Liver (tissue), 9 donors: ENCODE results near the gene EIF4G3. TPM values are rescaled to one million over a fixed set of nuclear protein-coding genes. Genes with fewer than 3 reads are reported as not detected.

Experiments used
- DNase-seq: peaks from one replicate; pipeline ENCODE4 v3.0.0-alpha.2; 2017; ENCODE audit warnings: low spot score
- H3K27ac ChIP-seq, 2 donors: one replicate each; pipeline ENCODE4 v1.7.0; 2013; ENCODE audit warnings: inconsistent platforms in 2 of 2, low read length in 2 of 2, control low read depth in 1 of 2, low read depth in 1 of 2, mild to moderate bottlenecking in 1 of 2
- H3K27me3 ChIP-seq, 4 donors: one replicate each; pipeline versions ENCODE4 v1.6.1 to v1.7.0; 2013; ENCODE audit warnings: low read length in 3 of 4, inconsistent platforms in 1 of 4, mild to moderate bottlenecking in 1 of 4, moderate library complexity in 1 of 4; ENCODE audit not compliant: control insufficient read depth in 4 of 4, insufficient read depth in 4 of 4
- H3K36me3 ChIP-seq, 4 donors: one replicate each; pipeline versions ENCODE4 v1.6.1 to v1.7.0; 2013; ENCODE audit warnings: low read length in 3 of 4, mild to moderate bottlenecking in 3 of 4, low read depth in 1 of 4, moderate library complexity in 1 of 4; ENCODE audit not compliant: control insufficient read depth in 4 of 4, insufficient read depth in 3 of 4
- H3K4me1 ChIP-seq, 4 donors: one replicate each; pipeline versions ENCODE4 v1.6.1 to v1.7.0; 2013; ENCODE audit warnings: low read length in 3 of 4, mild to moderate bottlenecking in 3 of 4, moderate library complexity in 1 of 4; ENCODE audit not compliant: control insufficient read depth in 4 of 4, insufficient read depth in 4 of 4
- H3K4me3 ChIP-seq, 3 donors: one replicate each; pipeline versions ENCODE4 v1.6.1 to v1.7.0; 2013; ENCODE audit warnings: low read length in 3 of 3, control low read depth in 1 of 3, low read depth in 1 of 3, mild to moderate bottlenecking in 1 of 3
- H3K9ac ChIP-seq, 2 donors: one replicate each; pipeline ENCODE4 v1.7.0; 2013; ENCODE audit warnings: low read length in 2 of 2, mild to moderate bottlenecking in 2 of 2, moderate library complexity in 2 of 2, control low read depth in 1 of 2, low read depth in 1 of 2
- H3K9me3 ChIP-seq, 4 donors: one replicate each; pipeline versions ENCODE4 v1.6.1 to v1.7.0; 2013; ENCODE audit warnings: low read length in 3 of 4; ENCODE audit not compliant: control insufficient read depth in 4 of 4
- EGR1 ChIP-seq, 2 donors: IDR thresholded peaks; 2 replicates each; pipeline ENCODE4 v1.6.1; 2016 to 2018; ENCODE audit warnings: antibody characterized with exemption in 2 of 2, low read depth in 2 of 2
- FOXA1 ChIP-seq: IDR thresholded peaks from 2 replicates; pipeline ENCODE4 v1.6.1; 2016; ENCODE audit warnings: antibody characterized with exemption
- FOXA2 ChIP-seq: IDR thresholded peaks from 2 replicates; pipeline ENCODE4 v1.6.1; 2016; ENCODE audit warnings: antibody characterized with exemption
- GABPA ChIP-seq, 2 donors: IDR thresholded peaks in 1 of 2; conservative IDR thresholded peaks in 1 of 2; 2 replicates each; pipeline ENCODE4 v1.6.1; 2016; ENCODE audit warnings: antibody characterized with exemption in 2 of 2, mild to moderate bottlenecking in 1 of 2, moderate library complexity in 1 of 2
- HNF4A ChIP-seq, 2 donors: conservative IDR thresholded peaks; 2 replicates each; pipeline ENCODE4 v1.6.1; 2016; ENCODE audit warnings: antibody characterized with exemption in 2 of 2, mild to moderate bottlenecking in 2 of 2
- HNF4G ChIP-seq: IDR thresholded peaks from 2 replicates; pipeline ENCODE4 v1.6.1; 2016; ENCODE audit warnings: antibody characterized with exemption
- JUND ChIP-seq, 2 donors: IDR thresholded peaks; 2 replicates each; pipeline ENCODE4 v1.6.1; 2016; ENCODE audit warnings: antibody characterized with exemption in 2 of 2
- NR2F2 ChIP-seq: IDR thresholded peaks from 2 replicates; pipeline ENCODE4 v1.6.1; 2016; ENCODE audit warnings: antibody characterized with exemption
- RAD21 ChIP-seq, 2 donors: IDR thresholded peaks; 2 replicates each; pipeline ENCODE4 v1.6.1; 2016; ENCODE audit warnings: antibody characterized with exemption in 2 of 2, mild to moderate bottlenecking in 2 of 2
- RXRA ChIP-seq, 2 donors: IDR thresholded peaks; 2 replicates each; pipeline ENCODE4 v1.6.1; 2017 to 2018; ENCODE audit warnings: antibody characterized with exemption in 2 of 2, mild to moderate bottlenecking in 1 of 2
- SP1 ChIP-seq: IDR thresholded peaks from 2 replicates; pipeline ENCODE4 v1.6.1; 2018; ENCODE audit warnings: antibody characterized with exemption, mild to moderate bottlenecking
- TAF1 ChIP-seq: conservative IDR thresholded peaks from 2 replicates; pipeline ENCODE4 v1.6.1; 2016; ENCODE audit warnings: antibody characterized with exemption, mild to moderate bottlenecking
- YY1 ChIP-seq: IDR thresholded peaks from 2 replicates; pipeline ENCODE4 v1.6.1; 2016; ENCODE audit warnings: antibody characterized with exemption, mild to moderate bottlenecking
- WGBS: extraction: QIAGEN DNeasy Blood & Tissue Kit; methylation state at CpG from one replicate; pipeline ENCODE4 v1.1.7; 2013; 5-methylcytosine and 5-hydroxymethylcytosine counted together
- polyA plus RNA-seq, 2 donors: library from polyadenylated mRNA; stranded (reverse) in 1 of 2; unstranded in 1 of 2; fragments of 200-250 nt in 1 of 2; fragments of >200 nt in 1 of 2; fragmentation: Nextera tagmentation in 1 of 2; extraction: Ambion mirVana in 1 of 2; gene quantifications; one replicate each; pipeline versions ENCODE4 v1.2.1 to v1.2.3, GENCODE V29; 2013 to 2015
- total RNA-seq, 2 donors: library from RNA; depleted of rRNA; stranded (reverse); fragments of >200 nt; gene quantifications; one replicate each; pipeline ENCODE4 v1.2.3, GENCODE V29; 2014
- TF ChIP-seq, protein P1 (sequence below): IDR thresholded peaks from 2 replicates; pipeline ENCODE4 v1.6.1; 2016; ENCODE audit warnings: antibody characterized with exemption
- TF ChIP-seq, protein P2 (sequence below): IDR thresholded peaks from 2 replicates; pipeline ENCODE4 v1.6.1; 2016; ENCODE audit warnings: antibody characterized with exemption
- TF ChIP-seq, protein P3 (sequence below): IDR thresholded peaks from 2 replicates; pipeline ENCODE4 v1.6.1; 2016; ENCODE audit warnings: antibody characterized with exemption
- TF ChIP-seq, protein P4 (sequence below): fragments of 150-350 bp; IDR thresholded peaks from 2 replicates; pipeline ENCODE4 v1.5.1; 2017; ENCODE audit warnings: improper control_type of control experiment, low read depth, low read length; ENCODE audit not compliant: missing input control
- TF ChIP-seq, protein P5 (sequence below): IDR thresholded peaks from 2 replicates; pipeline ENCODE4 v1.6.1; 2016; ENCODE audit warnings: antibody characterized with exemption, mild to moderate bottlenecking
- donor health status: healthy.
- donor health status: healthy.
- donor health status: healthy.
- donor health status: healthy.
- donor health status: healthy.

The EIF4G3 gene
- total and polyA plus RNA-seq, 4 donors, result 7.6 to 22.8 (median 11.7) TPM

DNA sequence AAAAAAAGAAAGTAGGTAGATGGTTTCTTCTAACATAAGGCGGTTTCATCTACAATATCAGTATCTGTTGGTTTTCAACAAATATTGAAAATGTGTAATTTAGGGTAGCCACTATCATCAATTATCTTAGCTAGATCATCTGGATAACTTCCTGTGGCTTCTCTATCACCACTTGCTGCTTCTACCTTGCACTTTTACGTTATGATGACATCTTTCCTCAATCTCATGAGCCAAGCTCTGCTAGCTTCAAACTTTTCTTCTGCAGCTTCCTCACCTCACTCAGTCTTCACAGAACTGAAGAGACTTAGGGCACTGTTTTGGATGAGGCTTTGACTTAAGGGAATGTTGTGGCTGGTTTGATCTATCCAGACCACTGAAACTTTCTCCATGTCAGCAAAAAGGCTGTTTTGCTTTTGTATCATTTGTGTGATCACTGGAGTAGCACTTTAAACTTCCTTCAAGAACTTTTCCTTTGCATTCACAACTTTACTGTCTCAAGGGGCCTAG, 244.7 kb downstream of the EIF4G3 start:
- no peaks in the 10 kb centered on the region for H3K4me1 ChIP-seq
- no peaks in the 10 kb centered on the region for H3K9me3 ChIP-seq
- no peak overlapping the region for H3K27ac ChIP-seq
- no peaks in the 10 kb centered on the region for H3K27me3 ChIP-seq
- DNase-seq, result no peak
- no peak overlapping the region for H3K4me3 ChIP-seq
- H3K36me3 ChIP-seq, result peaks cover 0 to 3% (median 0%) of the 10 kb centered on the region in 4 donors
- WGBS, result 86% methylated on average over 2 of the region's 2 CpGs
- H3K9ac ChIP-seq, result no peak overlapping the region
- TF ChIP-seq GABPA (IDR thresholded peaks at IDR 0.05 in 1 of 2, conservative IDR thresholded peaks at IDR 0.05 in 1 of 2), result no peak
- TF ChIP-seq, protein P1, sequence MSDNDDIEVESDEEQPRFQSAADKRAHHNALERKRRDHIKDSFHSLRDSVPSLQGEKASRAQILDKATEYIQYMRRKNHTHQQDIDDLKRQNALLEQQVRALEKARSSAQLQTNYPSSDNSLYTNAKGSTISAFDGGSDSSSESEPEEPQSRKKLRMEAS, result no peak
- no peak for TF ChIP-seq SP1
- TF ChIP-seq RXRA (IDR thresholded peaks at IDR 0.05), result no peak
- no peak for TF ChIP-seq NR2F2
- TF ChIP-seq RAD21 (IDR thresholded peaks at IDR 0.05), result no peak
- no peak for TF ChIP-seq YY1
- TF ChIP-seq FOXA2, result no peak
- TF ChIP-seq FOXA1, result no peak
- no peak for TF ChIP-seq HNF4A (conservative IDR thresholded peaks at IDR 0.05)
- TF ChIP-seq, protein P2, sequence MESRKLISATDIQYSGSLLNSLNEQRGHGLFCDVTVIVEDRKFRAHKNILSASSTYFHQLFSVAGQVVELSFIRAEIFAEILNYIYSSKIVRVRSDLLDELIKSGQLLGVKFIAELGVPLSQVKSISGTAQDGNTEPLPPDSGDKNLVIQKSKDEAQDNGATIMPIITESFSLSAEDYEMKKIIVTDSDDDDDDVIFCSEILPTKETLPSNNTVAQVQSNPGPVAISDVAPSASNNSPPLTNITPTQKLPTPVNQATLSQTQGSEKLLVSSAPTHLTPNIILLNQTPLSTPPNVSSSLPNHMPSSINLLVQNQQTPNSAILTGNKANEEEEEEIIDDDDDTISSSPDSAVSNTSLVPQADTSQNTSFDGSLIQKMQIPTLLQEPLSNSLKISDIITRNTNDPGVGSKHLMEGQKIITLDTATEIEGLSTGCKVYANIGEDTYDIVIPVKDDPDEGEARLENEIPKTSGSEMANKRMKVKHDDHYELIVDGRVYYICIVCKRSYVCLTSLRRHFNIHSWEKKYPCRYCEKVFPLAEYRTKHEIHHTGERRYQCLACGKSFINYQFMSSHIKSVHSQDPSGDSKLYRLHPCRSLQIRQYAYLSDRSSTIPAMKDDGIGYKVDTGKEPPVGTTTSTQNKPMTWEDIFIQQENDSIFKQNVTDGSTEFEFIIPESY, result no peak
- TF ChIP-seq, protein P3, sequence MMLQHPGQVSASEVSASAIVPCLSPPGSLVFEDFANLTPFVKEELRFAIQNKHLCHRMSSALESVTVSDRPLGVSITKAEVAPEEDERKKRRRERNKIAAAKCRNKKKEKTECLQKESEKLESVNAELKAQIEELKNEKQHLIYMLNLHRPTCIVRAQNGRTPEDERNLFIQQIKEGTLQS, result no peak
- TF ChIP-seq TAF1, result no peak
- TF ChIP-seq, protein P4, sequence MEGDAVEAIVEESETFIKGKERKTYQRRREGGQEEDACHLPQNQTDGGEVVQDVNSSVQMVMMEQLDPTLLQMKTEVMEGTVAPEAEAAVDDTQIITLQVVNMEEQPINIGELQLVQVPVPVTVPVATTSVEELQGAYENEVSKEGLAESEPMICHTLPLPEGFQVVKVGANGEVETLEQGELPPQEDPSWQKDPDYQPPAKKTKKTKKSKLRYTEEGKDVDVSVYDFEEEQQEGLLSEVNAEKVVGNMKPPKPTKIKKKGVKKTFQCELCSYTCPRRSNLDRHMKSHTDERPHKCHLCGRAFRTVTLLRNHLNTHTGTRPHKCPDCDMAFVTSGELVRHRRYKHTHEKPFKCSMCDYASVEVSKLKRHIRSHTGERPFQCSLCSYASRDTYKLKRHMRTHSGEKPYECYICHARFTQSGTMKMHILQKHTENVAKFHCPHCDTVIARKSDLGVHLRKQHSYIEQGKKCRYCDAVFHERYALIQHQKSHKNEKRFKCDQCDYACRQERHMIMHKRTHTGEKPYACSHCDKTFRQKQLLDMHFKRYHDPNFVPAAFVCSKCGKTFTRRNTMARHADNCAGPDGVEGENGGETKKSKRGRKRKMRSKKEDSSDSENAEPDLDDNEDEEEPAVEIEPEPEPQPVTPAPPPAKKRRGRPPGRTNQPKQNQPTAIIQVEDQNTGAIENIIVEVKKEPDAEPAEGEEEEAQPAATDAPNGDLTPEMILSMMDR, result no peak
- TF ChIP-seq, protein P5, sequence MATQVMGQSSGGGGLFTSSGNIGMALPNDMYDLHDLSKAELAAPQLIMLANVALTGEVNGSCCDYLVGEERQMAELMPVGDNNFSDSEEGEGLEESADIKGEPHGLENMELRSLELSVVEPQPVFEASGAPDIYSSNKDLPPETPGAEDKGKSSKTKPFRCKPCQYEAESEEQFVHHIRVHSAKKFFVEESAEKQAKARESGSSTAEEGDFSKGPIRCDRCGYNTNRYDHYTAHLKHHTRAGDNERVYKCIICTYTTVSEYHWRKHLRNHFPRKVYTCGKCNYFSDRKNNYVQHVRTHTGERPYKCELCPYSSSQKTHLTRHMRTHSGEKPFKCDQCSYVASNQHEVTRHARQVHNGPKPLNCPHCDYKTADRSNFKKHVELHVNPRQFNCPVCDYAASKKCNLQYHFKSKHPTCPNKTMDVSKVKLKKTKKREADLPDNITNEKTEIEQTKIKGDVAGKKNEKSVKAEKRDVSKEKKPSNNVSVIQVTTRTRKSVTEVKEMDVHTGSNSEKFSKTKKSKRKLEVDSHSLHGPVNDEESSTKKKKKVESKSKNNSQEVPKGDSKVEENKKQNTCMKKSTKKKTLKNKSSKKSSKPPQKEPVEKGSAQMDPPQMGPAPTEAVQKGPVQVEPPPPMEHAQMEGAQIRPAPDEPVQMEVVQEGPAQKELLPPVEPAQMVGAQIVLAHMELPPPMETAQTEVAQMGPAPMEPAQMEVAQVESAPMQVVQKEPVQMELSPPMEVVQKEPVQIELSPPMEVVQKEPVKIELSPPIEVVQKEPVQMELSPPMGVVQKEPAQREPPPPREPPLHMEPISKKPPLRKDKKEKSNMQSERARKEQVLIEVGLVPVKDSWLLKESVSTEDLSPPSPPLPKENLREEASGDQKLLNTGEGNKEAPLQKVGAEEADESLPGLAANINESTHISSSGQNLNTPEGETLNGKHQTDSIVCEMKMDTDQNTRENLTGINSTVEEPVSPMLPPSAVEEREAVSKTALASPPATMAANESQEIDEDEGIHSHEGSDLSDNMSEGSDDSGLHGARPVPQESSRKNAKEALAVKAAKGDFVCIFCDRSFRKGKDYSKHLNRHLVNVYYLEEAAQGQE, result no peak
- TF ChIP-seq EGR1 (IDR thresholded peaks at IDR 0.05; ENCODE audit: low read depth in 2 of 2), result no peak
- TF ChIP-seq HNF4G, result no peak
- TF ChIP-seq JUND (IDR thresholded peaks at IDR 0.05), result no peak
